ENCODE measurements around the gene FEM1C. TPM values are rescaled to one million over a fixed set of nuclear protein-coding genes. Genes with fewer than 3 reads are reported as not detected.

The FEM1C gene
- total RNA-seq, 4 donors from 2014 or later = 17.3 to 31.9 (median 28.2) TPM

DNA sequence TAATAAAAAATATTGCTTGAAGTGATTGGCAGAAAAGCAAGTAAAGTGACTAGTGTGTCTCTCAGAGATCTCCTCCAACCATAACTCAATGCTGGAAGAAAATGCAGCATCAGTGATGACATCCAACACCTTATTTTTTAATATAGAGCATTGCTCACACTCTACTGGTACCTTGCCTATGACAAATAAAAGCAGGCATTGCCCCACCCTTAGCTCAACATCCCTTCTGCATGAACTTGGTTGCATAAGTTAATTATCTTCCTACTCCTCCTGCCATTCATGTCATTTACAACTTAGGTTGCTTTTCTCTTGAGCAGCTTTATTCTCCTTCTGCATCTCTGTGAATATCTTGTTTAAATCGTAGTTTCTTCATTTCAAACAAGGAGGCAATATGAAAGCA is 41.2 kb downstream of the FEM1C start:
- TF ChIP-seq, protein P1, sequence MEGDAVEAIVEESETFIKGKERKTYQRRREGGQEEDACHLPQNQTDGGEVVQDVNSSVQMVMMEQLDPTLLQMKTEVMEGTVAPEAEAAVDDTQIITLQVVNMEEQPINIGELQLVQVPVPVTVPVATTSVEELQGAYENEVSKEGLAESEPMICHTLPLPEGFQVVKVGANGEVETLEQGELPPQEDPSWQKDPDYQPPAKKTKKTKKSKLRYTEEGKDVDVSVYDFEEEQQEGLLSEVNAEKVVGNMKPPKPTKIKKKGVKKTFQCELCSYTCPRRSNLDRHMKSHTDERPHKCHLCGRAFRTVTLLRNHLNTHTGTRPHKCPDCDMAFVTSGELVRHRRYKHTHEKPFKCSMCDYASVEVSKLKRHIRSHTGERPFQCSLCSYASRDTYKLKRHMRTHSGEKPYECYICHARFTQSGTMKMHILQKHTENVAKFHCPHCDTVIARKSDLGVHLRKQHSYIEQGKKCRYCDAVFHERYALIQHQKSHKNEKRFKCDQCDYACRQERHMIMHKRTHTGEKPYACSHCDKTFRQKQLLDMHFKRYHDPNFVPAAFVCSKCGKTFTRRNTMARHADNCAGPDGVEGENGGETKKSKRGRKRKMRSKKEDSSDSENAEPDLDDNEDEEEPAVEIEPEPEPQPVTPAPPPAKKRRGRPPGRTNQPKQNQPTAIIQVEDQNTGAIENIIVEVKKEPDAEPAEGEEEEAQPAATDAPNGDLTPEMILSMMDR (IDR thresholded peaks at IDR 0.05) = no peak
- TF ChIP-seq POLR2A (IDR thresholded peaks at IDR 0.05) = no peak
- H3K27ac ChIP-seq = no peak overlapping the region

DNA sequence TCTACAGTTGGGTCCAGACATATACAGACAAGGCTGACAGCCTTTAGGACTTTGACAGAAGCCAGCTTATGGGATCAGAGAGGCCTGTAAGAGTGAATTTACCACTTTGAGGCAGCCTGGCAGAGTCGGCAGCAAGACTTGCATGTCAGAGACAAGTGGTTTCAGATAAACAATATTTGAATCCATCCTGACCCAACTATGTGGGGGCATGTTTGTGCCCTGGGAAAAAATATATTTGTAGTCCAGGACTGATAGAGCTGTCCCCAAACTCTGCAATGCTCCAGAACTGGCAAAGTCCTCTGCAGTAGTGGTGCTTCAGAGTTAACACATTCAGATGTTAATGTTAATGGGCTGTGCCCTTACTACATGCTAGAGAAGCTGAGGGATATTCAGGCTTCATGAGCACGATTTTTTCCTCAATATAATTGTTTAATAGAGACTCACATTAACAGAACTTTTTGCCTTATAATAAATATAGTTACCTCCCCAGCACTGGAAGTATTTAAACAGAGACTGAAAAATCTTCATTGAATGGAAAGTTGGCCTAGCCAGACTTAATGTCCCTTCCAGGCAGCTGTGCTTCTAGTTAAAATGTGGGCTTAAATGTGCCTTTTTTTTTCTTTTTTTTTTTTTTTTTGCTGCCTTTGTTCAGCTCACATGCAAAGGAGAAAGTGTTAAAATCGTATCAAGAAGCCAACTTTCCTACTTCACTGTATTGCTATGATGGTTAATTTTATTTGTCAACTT is 42.9 kb downstream of the FEM1C start:
- no peak overlapping the region for H3K27ac ChIP-seq
- H3K36me3 ChIP-seq = no peaks in the 10 kb centered on the region
- TF ChIP-seq, protein P1 (IDR thresholded peaks at IDR 0.05) = no peak
- no peak for TF ChIP-seq POLR2A (IDR thresholded peaks at IDR 0.05)

More for the DNA sequence above, 41.2 kb downstream of the FEM1C start:
- H3K4me1 ChIP-seq = no peaks in the 10 kb centered on the region
- H3K9me3 ChIP-seq = no peaks in the 10 kb centered on the region
- H3K36me3 ChIP-seq = no peaks in the 10 kb centered on the region
- no peak for DNase-seq
- H3K27me3 ChIP-seq = no peaks in the 10 kb centered on the region
- H3K4me3 ChIP-seq = no peak overlapping the region

DNA sequence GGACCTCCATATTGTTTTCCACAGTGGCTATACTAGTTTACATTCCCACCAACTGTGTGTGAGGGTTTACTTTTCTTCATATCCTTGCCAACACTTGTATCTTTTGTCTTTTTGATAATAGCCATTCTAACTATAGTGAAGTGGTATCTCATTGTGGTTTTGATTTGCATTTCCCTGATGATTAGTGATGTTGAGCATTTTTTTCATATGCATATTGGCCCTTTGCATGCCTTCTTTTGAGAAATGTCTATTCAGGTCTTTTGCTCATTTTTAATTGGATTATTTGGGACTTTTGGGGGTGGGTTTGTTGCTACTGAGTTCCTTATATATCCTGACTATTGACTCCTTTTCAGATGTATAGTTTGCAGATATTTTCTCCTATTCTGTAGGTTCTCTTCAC is 44.4 kb downstream of the FEM1C start:
- no peak overlapping the region for H3K4me3 ChIP-seq
- H3K4me1 ChIP-seq = no peaks in the 10 kb centered on the region
- DNase-seq = no peak
- H3K27ac ChIP-seq = no peak overlapping the region
- H3K27me3 ChIP-seq = no peaks in the 10 kb centered on the region
- TF ChIP-seq, protein P1 (IDR thresholded peaks at IDR 0.05) = no peak
- no peaks in the 10 kb centered on the region for H3K36me3 ChIP-seq
- no peaks in the 10 kb centered on the region for H3K9me3 ChIP-seq

More for the DNA sequence above, 42.9 kb downstream of the FEM1C start:
- H3K9me3 ChIP-seq = no peaks in the 10 kb centered on the region
- no peak overlapping the region for H3K4me3 ChIP-seq
- DNase-seq = no peak
- no peaks in the 10 kb centered on the region for H3K4me1 ChIP-seq
- H3K27me3 ChIP-seq = no peaks in the 10 kb centered on the region

DNA sequence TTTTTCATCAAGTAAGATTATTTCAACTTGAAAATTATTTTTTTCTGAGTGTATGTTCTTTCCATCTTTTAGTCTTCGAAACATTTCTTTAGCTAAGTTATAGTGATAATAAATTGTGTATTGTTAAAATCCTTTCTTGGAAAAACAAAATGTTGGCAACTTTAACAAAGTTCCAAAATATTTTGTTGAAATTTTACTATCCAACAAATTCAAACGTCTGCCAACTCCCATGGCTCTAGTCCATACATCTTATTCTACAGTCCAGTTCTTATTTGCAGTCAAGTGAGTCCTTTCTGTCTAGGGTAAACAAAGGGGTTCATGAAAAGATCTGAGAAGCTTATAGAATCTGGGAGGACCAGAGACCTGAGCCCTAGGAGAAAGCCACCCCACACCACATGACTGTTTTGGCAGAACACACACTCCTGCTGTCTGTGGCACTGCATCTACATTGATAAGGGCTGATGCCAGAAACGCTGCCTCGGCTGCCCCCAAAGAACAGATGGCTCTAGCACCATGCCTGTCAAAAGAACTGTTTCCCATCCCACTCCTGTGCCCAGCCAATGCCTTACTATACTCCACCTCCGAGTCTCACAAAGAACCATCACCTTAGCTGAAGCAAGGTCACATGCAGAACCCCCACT is 47.5 kb downstream of the FEM1C start:
- TF ChIP-seq, protein P1 (IDR thresholded peaks at IDR 0.05) = no peak
- TF ChIP-seq POLR2A (IDR thresholded peaks at IDR 0.05) = no peak
- Histone ChIP-seq H3K27ac (no peak overlapping the region), H3K4me3 (no peak overlapping the region), H3K36me3 (no peaks in the 10 kb centered on the region), H3K9me3 (no peaks in the 10 kb centered on the region), H3K4me1 (no peaks in the 10 kb centered on the region), H3K27me3 (no peaks in the 10 kb centered on the region)
- DNase-seq = no peak

DNA sequence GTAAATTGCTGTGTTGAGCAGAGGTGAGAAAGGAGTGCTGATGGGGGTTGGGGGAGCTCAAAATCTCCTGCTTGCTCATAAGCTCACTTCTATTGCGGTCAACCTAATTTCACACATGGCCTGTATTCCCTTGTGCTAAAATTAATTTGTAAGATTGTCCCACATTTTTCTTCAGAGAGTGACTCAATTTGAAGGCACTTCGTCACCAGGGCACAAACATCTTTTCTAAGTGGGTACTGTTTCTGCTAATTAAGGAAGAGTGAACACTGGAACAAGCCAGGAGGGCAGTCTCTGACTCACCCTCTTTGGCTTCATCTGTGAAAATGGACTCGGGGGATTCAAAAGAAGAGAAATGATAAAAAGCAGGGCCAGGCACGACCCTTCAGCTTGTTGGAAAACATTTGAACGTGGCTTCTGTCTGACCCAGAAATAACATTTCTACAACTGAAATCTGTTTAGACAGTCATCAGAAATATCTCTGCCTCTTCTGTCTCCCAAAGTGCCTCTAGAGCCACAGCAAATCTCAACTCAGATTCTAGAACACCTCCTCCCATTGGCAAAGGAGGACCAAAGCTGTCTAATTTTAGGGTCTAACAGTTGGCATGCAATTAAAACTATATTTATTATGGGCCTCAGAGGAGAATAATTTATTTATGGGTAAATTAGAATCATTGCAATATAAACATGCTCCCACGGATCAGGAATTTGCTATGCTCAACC is 49.8 kb downstream of the FEM1C start:
- Histone ChIP-seq H3K27me3 (no peaks in the 10 kb centered on the region), H3K4me3 (no peak overlapping the region), H3K9me3 (no peaks in the 10 kb centered on the region), H3K4me1 (no peaks in the 10 kb centered on the region), H3K27ac (no peak overlapping the region), H3K36me3 (no peaks in the 10 kb centered on the region)
- TF ChIP-seq POLR2A (IDR thresholded peaks at IDR 0.05) = no peak
- TF ChIP-seq, protein P1 (IDR thresholded peaks at IDR 0.05) = no peak
- DNase-seq = no peak
